ENCODE measurements around the gene ITCH. TPM values are rescaled to one million over a fixed set of nuclear protein-coding genes. Genes with fewer than 3 reads are reported as not detected.

ITCH gene
- total and polyA plus RNA-seq, 2 of the 8 experiments (the other 6 are each of a cell fraction or from before 2014, with no cell fraction given) = 3.9 to 45.2 TPM

DNA sequence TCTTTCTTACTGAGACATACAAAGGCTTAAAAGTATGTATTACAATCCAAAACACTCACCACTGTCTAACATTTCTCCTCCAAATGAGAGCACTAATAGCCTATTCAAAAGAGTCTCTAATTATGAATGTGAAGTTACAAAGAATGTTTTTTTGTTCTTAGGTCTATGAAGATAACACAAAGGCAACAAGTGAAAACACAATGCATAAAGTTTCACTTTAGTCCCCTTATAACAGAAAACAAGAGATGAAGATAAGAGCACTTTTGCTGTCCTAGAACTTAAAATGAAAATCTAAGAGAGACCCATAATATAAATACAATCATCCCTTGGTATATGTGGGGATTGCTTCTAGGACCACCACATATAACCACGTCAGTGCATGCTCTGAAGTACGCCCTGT lies 25.6 kb downstream of the ITCH start:
- peaks cover 0 to 69% of the 10 kb centered on the region in 2 experiments; a peak in 2 of 4 replicates for H3K79me2 ChIP-seq (ENCODE audit: control insufficient read depth in 1 of 2, insufficient read depth in 2 of 2, low read length in 2 of 2)
- 85% methylated on average over 2 of the region's 2 CpGs; no CpG with 5 or more reads in 1 of the 2 experiments for WGBS, 2 experiments (ENCODE audit: extremely low coverage in 1 of 2, insufficient coverage in 1 of 2, insufficient read length in 1 of 2, insufficient replicate concordance in 2 of 2, low coverage in 1 of 2, low lambda C conversion rate in 2 of 2, missing lambda C conversion rate in 1 of 2)
- FAIRE-seq (no peak), DNase-seq (ENCODE audit: low read depth in 1 of 2, low spot score in 2 of 2) (no peak)
- H3K27ac ChIP-seq (ENCODE audit: low read depth, low read length) = no peak overlapping the region
- no peak overlapping the region for H3K18ac ChIP-seq (ENCODE audit: extremely low read depth, low read length)
- H3K36me3 ChIP-seq (ENCODE audit: control insufficient read depth in 2 of 4, insufficient read depth in 4 of 4, low read length in 3 of 4) = peaks cover 0 to 5% (median 2%) of the 10 kb centered on the region in 4 experiments; a peak in 2 of 8 replicates
- H2AK5ac ChIP-seq (ENCODE audit: low read depth, low read length) = no peak overlapping the region
- peaks cover 2 to 3% of the 10 kb centered on the region in 2 experiments for H4K20me1 ChIP-seq (replicated peaks in 1 of 2; ENCODE audit: control insufficient read depth in 1 of 2, insufficient read depth in 2 of 2, low read length in 2 of 2)
- H3K27me3 ChIP-seq (replicated peaks in 1 of 4; ENCODE audit: control insufficient read depth in 3 of 4, extremely low read depth in 1 of 4, insufficient read depth in 3 of 4, low read length in 3 of 4) = no peaks in the 10 kb centered on the region
- no peak overlapping the region for H2BK120ac ChIP-seq (replicated peaks; ENCODE audit: low read depth, low read length)
- no peak overlapping the region for H2BK20ac ChIP-seq (ENCODE audit: low read length)
- no peak overlapping the region for H2BK5ac ChIP-seq (ENCODE audit: low read depth, low read length)
- no peak overlapping the region for H4K8ac ChIP-seq (ENCODE audit: extremely low read depth, insufficient read depth, low read length)
- no peak overlapping the region for H3K14ac ChIP-seq (ENCODE audit: insufficient read length)
- no peak overlapping the region for H3K56ac ChIP-seq (replicated peaks; ENCODE audit: insufficient read length, low read depth, low read length)
- no peak overlapping the region for H3K23ac ChIP-seq (ENCODE audit: insufficient read length)
- no peak overlapping the region for H2AFZ ChIP-seq (ENCODE audit: low read length)
- H3K4me1 ChIP-seq (replicated peaks in 1 of 4; ENCODE audit: control insufficient read depth in 3 of 4, insufficient read depth in 4 of 4, low read length in 3 of 4) = no peaks in the 10 kb centered on the region
- no peak overlapping the region for H3K4me3 ChIP-seq (ENCODE audit: extremely low read depth in 1 of 4, insufficient read depth in 2 of 4, low read depth in 3 of 4, low read length in 4 of 4)
- no peaks in the 10 kb centered on the region for H3K9me3 ChIP-seq (ENCODE audit: insufficient read depth in 2 of 2, low read depth in 1 of 2, low read length in 1 of 2)
- ChIA-PET POLR2A (ENCODE audit: partially characterized antibody) (no interaction called here), CTCF (ENCODE audit: partially characterized antibody) (interaction anchor here (1.5 kb wide), 1 partner anchor 76 kb away, joined by 7 read pairs; no protein-coding TSS in a partner anchor)
- no peak overlapping the region for H2BK12ac ChIP-seq (ENCODE audit: low read depth, low read length)
- no peak overlapping the region for H3K9ac ChIP-seq (replicated peaks in 1 of 4; ENCODE audit: extremely low read depth in 1 of 4, low read depth in 3 of 4, low read length in 3 of 4)
- no peaks in the 10 kb centered on the region; the same call in none of the 2 replicates for H3K79me1 ChIP-seq (ENCODE audit: low read depth, low read length)
- no peak overlapping the region for H3K4me2 ChIP-seq (ENCODE audit: insufficient read depth in 1 of 2, low read depth in 2 of 2, low read length in 2 of 2)
- H4K91ac ChIP-seq (replicated peaks; ENCODE audit: insufficient read length, low read length) = no peak overlapping the region
- no peak overlapping the region for H3K4ac ChIP-seq (replicated peaks; ENCODE audit: insufficient read length, low read depth, low read length)
- H4K5ac ChIP-seq (ENCODE audit: insufficient read length, low read depth, low read length) = no peak overlapping the region
- H2BK15ac ChIP-seq (ENCODE audit: low read length) = no peak overlapping the region
- no peaks in the 10 kb centered on the region for H3K23me2 ChIP-seq (ENCODE audit: low read depth, low read length)
- TF ChIP-seq, protein P1, sequence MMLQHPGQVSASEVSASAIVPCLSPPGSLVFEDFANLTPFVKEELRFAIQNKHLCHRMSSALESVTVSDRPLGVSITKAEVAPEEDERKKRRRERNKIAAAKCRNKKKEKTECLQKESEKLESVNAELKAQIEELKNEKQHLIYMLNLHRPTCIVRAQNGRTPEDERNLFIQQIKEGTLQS (IDR thresholded peaks at IDR 0.05; ENCODE audit: insufficient read depth, low read depth, low read length) = no peak
- TF ChIP-seq HDAC2 (IDR thresholded peaks at IDR 0.05; ENCODE audit: borderline replicate concordance in 1 of 2, low read depth in 2 of 2, low read length in 2 of 2) = no peak
- no peak for TF ChIP-seq SIX5 (IDR thresholded peaks at IDR 0.05; ENCODE audit: low read depth, low read length)
- no peak for TF ChIP-seq CHD1 (IDR thresholded peaks at IDR 0.05; ENCODE audit: low read depth, low read length)
- TF ChIP-seq ASH2L (IDR thresholded peaks at IDR 0.05; ENCODE audit: low read length) = no peak
- no peak for TF ChIP-seq KDM5A (IDR thresholded peaks at IDR 0.05; ENCODE audit: low read length)
- no peak for TF ChIP-seq TBP (IDR thresholded peaks at IDR 0.05; ENCODE audit: low read depth, low read length)
- no peak for TF ChIP-seq SIRT6 (IDR thresholded peaks at IDR 0.05; ENCODE audit: low read length)
- TF ChIP-seq, protein P2, sequence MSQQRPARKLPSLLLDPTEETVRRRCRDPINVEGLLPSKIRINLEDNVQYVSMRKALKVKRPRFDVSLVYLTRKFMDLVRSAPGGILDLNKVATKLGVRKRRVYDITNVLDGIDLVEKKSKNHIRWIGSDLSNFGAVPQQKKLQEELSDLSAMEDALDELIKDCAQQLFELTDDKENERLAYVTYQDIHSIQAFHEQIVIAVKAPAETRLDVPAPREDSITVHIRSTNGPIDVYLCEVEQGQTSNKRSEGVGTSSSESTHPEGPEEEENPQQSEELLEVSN (IDR thresholded peaks at IDR 0.05) = no peak
- TF ChIP-seq BCL11A (IDR thresholded peaks at IDR 0.05; ENCODE audit: low read depth in 2 of 2, low read length in 2 of 2) = no peak
- TF ChIP-seq JUN (IDR thresholded peaks at IDR 0.05; ENCODE audit: low read depth, low read length) = no peak
- no peak for TF ChIP-seq SRF (IDR thresholded peaks at IDR 0.05; ENCODE audit: low read depth, low read length)
- no peak for TF ChIP-seq SIN3A (conservative IDR thresholded peaks at IDR 0.05 in 1 of 2, IDR thresholded peaks at IDR 0.05 in 1 of 2; ENCODE audit: low read depth in 1 of 2, low read length in 2 of 2)
